ENCODE results near the gene GVQW3.

- TF ChIP-seq GATA2 (IDR thresholded peaks at IDR 0.05; ENCODE audit: low read depth, low read length): no peak
- no peak for TF ChIP-seq GATA3 (IDR thresholded peaks at IDR 0.05; ENCODE audit: low read depth, low read length)
Observed at GRCh38 chr11:76406359-76406758, 25.2 kb downstream of the GVQW3 start.

Data from SH-SY5Y (cell line).